HFF-Myc (cell line): ENCODE results near the gene TOP2B.

Source experiments
- DNase-seq: peaks from one replicate; pipeline ENCODE4 v3.0.0-alpha.2; 2011; ENCODE audit warnings: low read depth; ENCODE audit errors: extremely low read depth
- H3K4me3 ChIP-seq: replicated peaks from 2 replicates; pipeline ENCODE4 v1.5.1; 2011; ENCODE audit warnings: low read depth, mild to moderate bottlenecking, control low read depth, low read length
- CTCF ChIP-seq: IDR thresholded peaks from 2 replicates; pipeline ENCODE4 v1.5.1; 2012; ENCODE audit warnings: mild to moderate bottlenecking, low read depth, low read length, control low read depth; ENCODE audit errors: missing control alignments

TOP2B gene

GRCh38 chr3:25592510-25592968 is 72.2 kb downstream of the TOP2B start:
- peak; percentile 25 for TF ChIP-seq CTCF
- DNase-seq, result no peak
- no peak overlapping the region for H3K4me3 ChIP-seq

- no peak overlapping the region for H3K4me3 ChIP-seq
- no peak for DNase-seq
- no peak for TF ChIP-seq CTCF
These were observed 74.9 kb downstream of the TOP2B start for GRCh38 chr3:25589783-25590258.

DNA sequence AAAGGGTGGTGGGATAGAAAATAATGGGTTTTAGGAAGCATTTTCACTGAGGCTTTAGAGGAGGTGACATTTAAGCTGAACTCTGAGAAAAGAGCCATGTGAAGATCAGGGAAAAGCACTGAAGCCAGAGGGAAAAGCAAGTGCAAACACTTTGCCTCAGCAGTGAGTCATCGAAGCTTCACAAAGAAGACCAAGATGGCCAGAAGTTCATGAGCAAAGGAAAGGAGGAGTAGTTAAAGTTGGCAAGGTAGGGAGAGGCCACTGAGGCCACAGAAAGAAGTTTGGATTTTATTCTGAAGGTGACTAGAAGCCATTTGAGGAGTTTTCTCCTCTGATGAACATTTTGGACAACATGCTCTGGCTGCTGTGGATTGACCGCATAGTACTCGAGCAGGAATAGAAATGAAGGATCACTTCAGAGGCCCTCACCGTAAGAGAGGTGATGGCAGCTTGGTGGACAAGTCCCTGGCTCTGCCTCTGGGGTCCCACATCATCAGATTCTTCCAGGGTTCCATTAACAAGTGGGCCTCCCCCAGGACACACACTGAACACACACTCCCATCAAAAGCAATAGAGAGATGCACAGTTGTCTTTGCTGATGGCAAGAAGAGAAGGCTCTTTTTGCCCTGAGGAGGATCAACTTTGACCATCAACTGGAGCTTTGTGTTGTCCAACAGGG is 75.5 kb downstream of the TOP2B start:
- DNase-seq, result no peak
- no peak for TF ChIP-seq CTCF
- no peak overlapping the region for H3K4me3 ChIP-seq

DNA sequence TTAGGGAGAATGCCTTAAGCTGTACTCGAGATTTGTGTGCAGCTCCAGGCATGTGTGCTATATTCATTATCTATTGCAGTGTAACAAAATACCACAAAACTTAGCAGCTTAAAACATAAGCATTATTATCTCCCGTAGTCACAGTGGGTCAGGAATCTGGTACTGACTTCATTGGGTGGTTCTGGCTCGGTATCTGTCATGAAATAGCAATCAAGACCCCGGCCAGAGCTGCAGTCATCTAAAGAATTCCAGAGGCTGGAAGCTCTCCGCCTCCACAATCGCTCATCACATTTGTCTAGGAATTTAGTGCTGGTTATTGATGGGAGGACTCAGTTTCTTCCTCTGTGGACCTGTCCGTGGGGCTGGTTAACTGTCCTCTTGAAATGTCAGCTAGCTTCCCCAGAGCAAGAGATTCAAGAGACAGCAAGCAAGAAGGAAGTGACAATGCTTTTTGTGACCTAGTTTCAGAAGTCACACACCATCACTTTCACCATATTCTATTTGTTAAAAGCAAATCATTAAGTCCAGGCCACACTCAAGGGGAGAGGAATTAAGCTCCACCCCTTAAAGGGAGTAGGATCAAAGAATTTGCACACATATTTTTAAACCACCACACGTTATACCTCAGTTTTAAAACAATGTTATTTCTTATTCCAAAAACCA is 76.1 kb downstream of the TOP2B start:
- no peak for TF ChIP-seq CTCF
- no peak overlapping the region for H3K4me3 ChIP-seq
- DNase-seq, result no peak

DNA sequence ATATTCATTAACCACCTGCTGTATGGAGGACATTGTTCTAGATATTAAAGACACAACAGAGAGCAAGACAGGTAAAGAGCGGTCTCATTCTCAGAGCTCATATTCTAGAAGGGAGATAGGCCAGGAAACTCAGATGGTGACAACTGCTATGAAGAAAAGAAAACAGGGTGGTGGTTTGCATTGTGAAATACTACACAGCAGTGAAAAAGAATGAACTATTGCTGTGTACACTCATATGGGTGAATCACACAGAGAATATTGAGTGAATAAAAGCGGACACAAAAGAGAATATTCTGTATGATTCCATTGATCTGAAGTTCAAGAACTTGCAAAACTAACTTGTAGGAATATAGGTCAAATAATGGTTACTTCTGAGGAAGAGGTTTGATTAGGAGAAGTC is 76.7 kb downstream of the TOP2B start:
- H3K4me3 ChIP-seq, result no peak overlapping the region
- no peak for DNase-seq
- TF ChIP-seq CTCF, result no peak

DNA sequence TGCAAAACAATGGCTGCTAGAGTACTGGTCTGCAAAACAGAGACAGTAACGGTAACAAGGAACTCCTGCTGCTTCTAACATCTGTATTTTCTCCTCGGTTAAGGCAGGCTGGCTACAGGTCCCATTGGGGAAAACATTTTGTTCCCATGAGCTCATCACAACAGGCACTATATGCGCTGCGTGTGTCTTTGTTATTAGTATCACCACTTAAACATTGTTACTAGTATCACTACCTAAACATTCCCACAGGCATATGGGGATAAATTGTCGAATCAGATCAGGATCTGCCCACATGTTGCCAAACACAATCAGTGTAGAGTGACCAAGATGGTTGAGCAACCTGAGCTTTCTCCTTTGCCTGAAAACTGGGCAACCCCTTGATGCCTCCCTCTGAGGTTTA is 77.2 kb downstream of the TOP2B start:
- TF ChIP-seq CTCF, result no peak
- no peak for DNase-seq
- no peak overlapping the region for H3K4me3 ChIP-seq

GRCh38 chr3:25587094-25587493 is 77.6 kb downstream of the TOP2B start:
- DNase-seq, result no peak
- TF ChIP-seq CTCF, result no peak
- H3K4me3 ChIP-seq, result no peak overlapping the region
